Activated T-helper 9 cell treated with anti-CD3 and anti-CD28 coated beads, Interleukin-2, amount 50 U/mL, for 16 hours (primary cell): ENCODE measurements around the gene ZBTB5.
"Not testable (repeated sequence)": the region's sequence is repeated elsewhere in the genome, so short reads cannot be mapped to it uniquely, and the experiment has no call there.

Experiments used
- DNase-seq: peaks from one replicate; pipeline ENCODE4 v3.0.0-alpha.2; 2020; ENCODE audit warnings: low read depth

The ZBTB5 gene

GRCh38 chr9:37405764-37406380, 59.4 kb downstream of the ZBTB5 start:
- DNase-seq: no peak

GRCh38 chr9:37405350-37405749, 59.9 kb downstream of the ZBTB5 start:
- DNase-seq: no peak

GRCh38 chr9:37404590-37404989, 60.7 kb downstream of the ZBTB5 start:
- DNase-seq: no peak

- DNase-seq: no peak
Observed at GRCh38 chr9:37399336-37399735, 65.9 kb downstream of the ZBTB5 start.

- DNase-seq: no peak
Observed at GRCh38 chr9:37398464-37399025, 66.7 kb downstream of the ZBTB5 start.

GRCh38 chr9:37397948-37398347, 67.3 kb downstream of the ZBTB5 start:
- not testable (repeated sequence) for DNase-seq

- no peak for DNase-seq
Observed at GRCh38 chr9:37395663-37396062, 69.6 kb downstream of the ZBTB5 start.

- DNase-seq: no peak
Observed at GRCh38 chr9:37395229-37395628, 70.0 kb downstream of the ZBTB5 start.

GRCh38 chr9:37392272-37392671, 73.0 kb downstream of the ZBTB5 start:
- no peak for DNase-seq

GRCh38 chr9:37390759-37391158, 74.5 kb downstream of the ZBTB5 start:
- DNase-seq: no peak
